ENCODE data around the gene NAT8L. TPM values are rescaled to one million over a fixed set of nuclear protein-coding genes. Genes with fewer than 3 reads are reported as not detected.

NAT8L gene
- total and polyA plus RNA-seq, 2 donors (not counting 1 experiment from before 2014, with no cell fraction given), result 0.03 to 0.25 TPM

- Histone ChIP-seq H4K20me1 (ENCODE audit: control insufficient read depth, insufficient read depth, low read length, poor library complexity, severe bottlenecking) (no peaks in the 10 kb centered on the region), H3K27me3 (replicated peaks in 1 of 4; ENCODE audit: control extremely low read depth in 1 of 4, control insufficient read depth in 3 of 4, insufficient read depth in 4 of 4, low read length in 3 of 4) (peaks cover 0 to 25% (median 8%) of the 10 kb centered on the region in 4 experiments), H3K9me3 (ENCODE audit: control extremely low read depth in 1 of 3, control insufficient read depth in 2 of 3, insufficient read depth in 1 of 3, low read length in 2 of 3) (peaks cover 0 to 28% (median 11%) of the 10 kb centered on the region in 3 donors), H3K4me3 (ENCODE audit: control extremely low read depth in 1 of 5, extremely low read depth in 1 of 5, insufficient read depth in 1 of 5, low read depth in 2 of 5, low read length in 4 of 5) (no peak overlapping the region), H3K79me2 (ENCODE audit: control insufficient read depth, insufficient read depth, low read length) (no peaks in the 10 kb centered on the region), H2AFZ (ENCODE audit: insufficient read depth, low read depth, low read length, poor library complexity, severe bottlenecking) (no peak overlapping the region), H3K36me3 (replicated peaks in 1 of 2; ENCODE audit: control extremely low read depth in 1 of 2, control insufficient read depth in 1 of 2, extremely low read depth in 1 of 2, insufficient read depth in 2 of 2, low read length in 1 of 2) (no peaks in the 10 kb centered on the region), H3K4me2 (replicated peaks; ENCODE audit: low read depth, low read length, poor library complexity, severe bottlenecking) (no peak overlapping the region), H3K4me1 (ENCODE audit: control insufficient read depth in 2 of 2, insufficient read depth in 2 of 2, low read length in 2 of 2) (no peaks in the 10 kb centered on the region), H3K27ac (ENCODE audit: low read length in 2 of 2) (no peak overlapping the region), H3K9ac (ENCODE audit: low read length) (no peak overlapping the region)
- Mint-ChIP-seq H3K4me1 (no peaks in the 10 kb centered on the region), H3K4me3 (no peak overlapping the region), H3K9me3 (ENCODE audit: insufficient read depth) (peaks cover 6% of the 10 kb centered on the region), H3K27me3 (peaks cover 42% of the 10 kb centered on the region), H3K27ac (no peak overlapping the region)
- no peak for TF ChIP-seq CTCF (IDR thresholded peaks at IDR 0.05)
- no peak for TF ChIP-seq EZH2 (IDR thresholded peaks at IDR 0.05; ENCODE audit: borderline replicate concordance, insufficient read depth, low read depth, low read length, poor library complexity, severe bottlenecking)
- ChIA-PET CTCF (no interaction called here), POLR2A (no interaction called here)
- intact Hi-C loops (cut with micrococcal nuclease), result no loop called here
- DNase-seq, result no peak
- ATAC-seq (ENCODE audit: low read depth), result no peak
- 90% methylated on average over 5 of the region's 7 CpGs for WGBS (ENCODE audit: insufficient coverage)
These were observed 37.0 kb downstream of the NAT8L start for GRCh38 chr4:2096073-2096609.

DNA sequence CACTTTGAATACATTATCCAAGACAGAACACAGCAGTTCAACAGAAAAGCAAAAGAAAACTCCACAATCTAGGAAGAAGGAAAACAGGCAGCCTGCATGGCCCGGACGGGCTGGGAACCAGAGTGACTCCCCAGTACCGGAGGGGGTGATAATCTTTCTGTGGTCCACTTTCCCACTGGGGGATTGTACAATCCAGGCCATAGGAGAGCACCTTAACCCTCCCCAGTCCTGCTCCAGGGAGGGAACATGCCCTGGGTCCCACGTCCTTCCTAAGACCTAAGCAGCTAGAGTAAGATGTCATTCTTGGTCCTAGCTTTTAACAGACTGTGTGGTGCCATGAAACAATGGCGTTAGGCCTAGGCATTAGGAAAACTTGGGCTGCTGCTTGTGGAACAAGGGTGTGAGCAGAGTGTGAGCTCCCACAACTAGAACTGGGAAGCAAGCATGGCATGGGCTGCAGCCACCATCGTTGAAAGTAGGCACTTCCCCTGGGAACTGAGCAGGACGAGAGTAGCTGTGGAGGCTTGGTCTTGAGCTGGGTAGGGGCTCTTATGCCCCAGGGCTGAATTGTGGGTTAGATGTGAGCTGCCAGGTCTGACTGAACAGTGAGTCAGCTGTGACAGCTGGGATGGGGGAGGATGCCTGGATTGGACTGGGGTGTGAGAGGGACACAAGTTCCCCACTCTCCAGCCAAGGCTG is 42.4 kb downstream of the NAT8L start:
- Mint-ChIP-seq H3K4me3 (no peak overlapping the region), H3K27ac (no peak overlapping the region), H3K9me3 (ENCODE audit: insufficient read depth) (peaks cover 17% of the 10 kb centered on the region), H3K4me1 (peaks cover 7% of the 10 kb centered on the region), H3K27me3 (peaks cover 30% of the 10 kb centered on the region)
- no peak for DNase-seq
- Histone ChIP-seq H4K20me1 (ENCODE audit: control insufficient read depth, insufficient read depth, low read length, poor library complexity, severe bottlenecking) (no peaks in the 10 kb centered on the region), H3K4me3 (ENCODE audit: control extremely low read depth in 1 of 5, extremely low read depth in 1 of 5, insufficient read depth in 1 of 5, low read depth in 2 of 5, low read length in 4 of 5) (no peak overlapping the region), H3K79me2 (ENCODE audit: control insufficient read depth, insufficient read depth, low read length) (no peaks in the 10 kb centered on the region), H3K36me3 (replicated peaks in 1 of 2; ENCODE audit: control extremely low read depth in 1 of 2, control insufficient read depth in 1 of 2, extremely low read depth in 1 of 2, insufficient read depth in 2 of 2, low read length in 1 of 2) (no peaks in the 10 kb centered on the region), H3K4me2 (replicated peaks; ENCODE audit: low read depth, low read length, poor library complexity, severe bottlenecking) (no peak overlapping the region), H3K9ac (ENCODE audit: low read length) (no peak overlapping the region), H2AFZ (ENCODE audit: insufficient read depth, low read depth, low read length, poor library complexity, severe bottlenecking) (no peak overlapping the region), H3K27me3 (replicated peaks in 1 of 4; ENCODE audit: control extremely low read depth in 1 of 4, control insufficient read depth in 3 of 4, insufficient read depth in 4 of 4, low read length in 3 of 4) (peaks cover 0 to 41% (median 20%) of the 10 kb centered on the region in 4 experiments), H3K4me1 (ENCODE audit: control insufficient read depth in 2 of 2, insufficient read depth in 2 of 2, low read length in 2 of 2) (no peaks in the 10 kb centered on the region), H3K27ac (ENCODE audit: low read length in 2 of 2) (no peak overlapping the region), H3K9me3 (ENCODE audit: control extremely low read depth in 1 of 3, control insufficient read depth in 2 of 3, insufficient read depth in 1 of 3, low read length in 2 of 3) (peaks cover 1 to 37% (median 36%) of the 10 kb centered on the region in 3 donors)
- WGBS (ENCODE audit: insufficient coverage), result 92% methylated on average over 4 of the region's 7 CpGs
- no peak for ATAC-seq (ENCODE audit: low read depth)
- intact Hi-C loops (cut with micrococcal nuclease), result no loop called here
- ChIA-PET CTCF (no interaction called here), POLR2A (interaction anchor here (0.6 kb wide), 1 partner anchor 140 kb away, joined by 3 read pairs; the partner anchor contains the start of genes HAUS3 and POLN)
- TF ChIP-seq EZH2 (IDR thresholded peaks at IDR 0.05; ENCODE audit: borderline replicate concordance, insufficient read depth, low read depth, low read length, poor library complexity, severe bottlenecking) (no peak), CTCF (IDR thresholded peaks at IDR 0.05) (no peak)
